Measurements from ENCODE around the gene SRRM4.

SRRM4 gene

GRCh38 chr12:119117936-119118335, 136.6 kb downstream of the SRRM4 start:
- DNase-seq (ENCODE audit: low read depth in 3 of 3), result no peak

- no peak for DNase-seq (ENCODE audit: low read depth in 3 of 3)
These were observed 137.3 kb downstream of the SRRM4 start for GRCh38 chr12:119118625-119119024.

GRCh38 chr12:119122047-119122446, 140.7 kb downstream of the SRRM4 start:
- no peak for DNase-seq (ENCODE audit: low read depth in 3 of 3)

GRCh38 chr12:119122751-119123150, 141.4 kb downstream of the SRRM4 start:
- DNase-seq (ENCODE audit: low read depth in 3 of 3), result no peak

DNA sequence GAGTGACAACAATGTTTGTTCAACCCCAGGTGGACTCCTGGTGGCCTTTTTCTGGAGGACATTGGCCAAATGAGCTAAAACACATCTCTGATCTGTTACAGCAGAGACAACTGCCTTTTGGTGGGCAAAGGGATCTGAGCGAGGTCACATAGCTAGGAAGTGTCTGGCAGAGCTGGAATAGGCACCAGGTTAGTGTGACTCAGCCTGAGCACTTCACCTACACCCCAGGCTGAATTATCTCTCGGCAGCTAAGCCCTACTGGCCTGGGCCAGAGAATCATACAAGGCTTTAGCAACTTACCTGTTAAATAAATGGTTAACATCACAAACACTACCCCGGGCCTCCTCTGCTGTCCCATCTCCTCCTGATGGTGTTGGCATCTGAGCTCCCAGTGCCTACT, 147.2 kb downstream of the SRRM4 start:
- DNase-seq (ENCODE audit: low read depth in 3 of 3), result no peak

DNA sequence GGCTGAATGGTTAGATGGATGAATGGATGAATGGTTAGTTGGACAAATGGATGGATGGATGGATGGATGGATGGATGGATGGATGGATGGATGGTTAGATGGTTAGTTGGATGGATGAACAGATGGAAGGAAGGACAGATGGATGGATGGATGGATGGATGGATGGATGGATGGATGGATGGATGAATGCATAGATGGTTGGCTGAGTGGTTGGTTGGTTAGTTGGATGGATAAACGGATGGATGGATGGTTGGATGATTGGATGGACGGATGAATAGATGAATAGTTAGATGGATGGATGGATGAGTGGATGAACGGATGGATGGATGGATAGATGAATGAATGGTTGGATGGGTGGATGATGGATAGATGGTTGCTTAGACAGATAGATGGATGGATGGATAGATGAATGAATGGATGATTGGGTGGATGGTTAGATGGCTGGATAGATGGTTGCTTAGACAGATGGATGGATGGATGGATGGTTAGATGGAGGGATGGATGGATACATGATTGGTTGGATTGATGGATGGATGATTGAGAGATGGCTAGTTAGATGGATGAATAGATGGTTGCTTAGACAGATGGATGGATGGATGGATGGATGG, 148.6 kb downstream of the SRRM4 start:
- DNase-seq (ENCODE audit: low read depth in 3 of 3), result no peak

DNA sequence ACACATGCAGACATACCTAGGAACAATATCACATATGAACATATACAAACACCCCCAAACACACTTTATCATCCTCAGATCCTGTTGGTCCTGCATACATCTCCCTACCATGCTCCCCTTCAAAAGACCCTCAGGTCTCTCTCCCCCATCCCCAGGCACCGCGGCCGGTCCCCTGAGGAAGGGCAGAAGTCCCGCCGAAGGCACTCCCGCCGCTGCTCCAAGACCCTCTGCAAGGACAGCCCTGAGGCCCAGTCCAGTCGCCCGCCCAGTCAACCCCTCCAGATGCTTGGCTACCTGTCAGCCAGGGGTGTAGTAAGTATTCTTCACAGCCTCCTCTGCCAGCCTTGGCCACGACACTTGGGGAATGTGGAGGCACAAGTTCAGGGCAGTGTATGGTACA, 149.2 kb downstream of the SRRM4 start:
- DNase-seq (ENCODE audit: low read depth in 3 of 3), result no peak

- no peak for DNase-seq (ENCODE audit: low read depth in 3 of 3)
These were observed 153.1 kb downstream of the SRRM4 start for GRCh38 chr12:119134284-119135072.

GRCh38 chr12:119136811-119137410, 155.6 kb downstream of the SRRM4 start:
- DNase-seq (ENCODE audit: low read depth in 3 of 3), result no peak

GRCh38 chr12:119139448-119139847, 158.1 kb downstream of the SRRM4 start:
- no peak for DNase-seq (ENCODE audit: low read depth in 3 of 3)

- no peak for DNase-seq (ENCODE audit: low read depth in 3 of 3)
These were observed 164.0 kb downstream of the SRRM4 start for GRCh38 chr12:119145367-119145766.

GRCh38 chr12:119147847-119148448, 166.6 kb downstream of the SRRM4 start:
- no peak for DNase-seq (ENCODE audit: low read depth in 3 of 3)

DNA sequence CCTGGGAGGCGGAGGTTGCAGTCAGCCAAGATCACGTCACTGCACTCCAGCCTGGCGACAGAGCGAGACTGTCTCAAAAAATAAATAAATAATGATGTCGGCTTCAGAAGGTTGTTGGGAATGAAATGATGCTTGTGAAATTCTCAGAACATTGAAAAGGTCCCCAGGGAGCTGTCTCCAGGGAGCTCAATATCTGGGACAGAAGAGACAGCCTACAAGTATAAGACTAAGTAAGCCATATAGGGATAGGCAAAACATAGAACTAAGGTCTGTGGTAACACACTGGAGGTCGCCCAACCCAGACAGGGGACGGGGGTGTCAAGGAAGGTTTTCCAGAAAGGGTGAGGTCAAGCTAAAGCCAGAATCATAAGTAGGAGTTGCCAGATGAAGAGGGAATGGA, 167.9 kb downstream of the SRRM4 start:
- no peak for DNase-seq (ENCODE audit: low read depth in 3 of 3)

DNA sequence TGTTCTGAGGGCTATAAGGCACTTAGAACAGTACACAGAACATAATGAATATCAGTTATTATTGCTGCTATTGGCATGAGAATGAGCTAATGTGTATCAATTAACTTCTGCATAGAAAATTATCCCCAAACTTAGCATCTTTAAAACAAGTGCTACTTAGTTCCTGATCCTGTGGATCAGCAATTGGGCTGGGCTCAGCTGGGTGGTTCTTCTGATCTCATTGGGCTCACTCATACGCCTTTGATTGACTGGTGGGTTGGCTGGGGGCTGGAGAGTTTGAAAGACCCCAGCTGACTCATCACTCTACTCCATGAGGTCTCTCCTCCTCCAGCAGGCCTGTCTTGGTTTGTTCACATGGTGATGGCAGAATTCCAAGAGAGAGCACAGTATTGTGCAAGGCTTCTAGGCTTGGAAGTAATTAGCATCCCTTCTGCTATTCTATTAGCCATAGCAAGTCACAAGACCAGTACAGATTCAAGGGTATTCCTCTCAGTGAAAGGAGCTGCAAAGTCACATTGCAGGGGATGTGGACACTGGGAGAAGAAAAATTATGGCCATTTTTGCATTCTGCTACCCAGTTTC, 170.2 kb downstream of the SRRM4 start:
- no peak for DNase-seq (ENCODE audit: low read depth in 3 of 3)

DNA sequence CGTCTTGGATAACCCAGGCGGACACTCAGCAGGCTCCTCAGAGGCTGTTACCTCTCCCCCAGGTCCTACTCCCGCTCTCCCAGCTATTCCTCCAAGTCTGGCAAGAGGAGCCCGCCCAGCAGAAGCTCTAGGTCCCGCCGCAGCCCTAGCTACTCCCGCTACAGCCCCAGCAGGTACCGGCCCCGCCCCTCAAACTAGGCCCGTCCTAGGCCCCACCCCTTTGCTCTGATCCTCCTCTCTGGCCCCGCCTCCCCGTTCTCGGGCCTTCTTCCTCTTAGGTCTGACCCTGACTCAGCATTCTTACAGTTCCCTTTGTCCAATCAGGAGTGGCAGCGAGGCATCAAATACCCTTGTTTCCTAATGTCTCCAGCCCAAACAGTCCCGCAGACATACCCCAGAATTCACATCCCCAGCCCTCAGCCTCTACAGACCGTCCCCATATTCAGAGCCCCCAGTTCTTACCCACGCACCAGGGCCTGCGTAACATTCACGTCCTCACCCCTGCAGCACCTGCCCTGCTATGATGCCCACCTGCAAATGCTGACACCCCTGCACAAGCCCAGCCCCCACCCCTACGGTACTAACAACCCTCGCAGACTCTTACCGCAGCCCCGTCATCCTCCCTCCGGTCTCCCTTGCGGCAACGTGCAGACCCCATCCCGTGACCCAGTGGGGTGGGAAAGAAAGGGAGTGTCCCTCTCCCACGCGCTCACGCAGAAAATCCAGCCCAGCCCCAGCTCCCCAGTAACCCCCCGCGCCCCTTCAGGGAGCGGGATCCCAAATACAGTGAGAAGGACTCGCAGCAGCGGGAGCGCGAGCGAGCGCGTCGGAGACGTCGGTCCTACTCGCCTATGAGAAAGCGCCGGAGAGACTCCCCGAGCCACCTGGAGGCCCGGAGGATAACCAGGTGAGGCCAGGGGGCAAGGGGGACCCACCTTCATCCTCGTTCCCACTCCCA, 172.4 kb downstream of the SRRM4 start:
- no peak for DNase-seq (ENCODE audit: low read depth in 3 of 3)

GRCh38 chr12:119154435-119154818, 173.1 kb downstream of the SRRM4 start:
- no peak for DNase-seq (ENCODE audit: low read depth in 3 of 3)

DNA sequence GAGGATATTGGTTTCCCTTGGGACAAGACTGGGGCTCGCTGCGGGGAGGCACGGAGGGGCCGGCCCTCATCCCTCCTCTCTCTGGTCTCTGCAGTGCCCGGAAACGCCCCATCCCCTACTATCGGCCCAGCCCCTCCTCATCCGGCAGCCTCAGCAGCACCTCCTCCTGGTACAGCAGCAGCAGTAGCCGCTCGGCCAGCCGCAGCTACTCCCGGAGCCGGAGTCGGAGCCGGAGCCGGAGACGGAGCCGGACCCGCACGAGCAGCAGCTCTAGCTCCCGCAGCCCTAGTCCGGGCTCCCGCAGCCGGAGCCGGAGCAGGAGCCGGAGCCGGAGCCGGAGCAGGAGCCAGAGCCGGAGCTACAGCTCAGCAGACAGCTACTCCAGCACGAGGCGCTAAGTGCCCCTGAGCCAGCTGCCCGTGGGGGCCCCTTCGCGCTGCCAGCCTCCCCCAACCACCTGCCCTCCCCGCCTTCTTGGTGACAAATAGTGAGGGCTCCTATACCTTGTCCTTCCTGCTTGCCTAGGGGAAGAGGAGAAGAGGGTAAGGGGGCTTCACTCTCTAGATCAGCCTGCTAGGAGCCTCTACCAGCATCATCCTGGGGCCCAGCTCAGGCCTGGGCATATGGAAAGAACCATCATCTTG, 175.2 kb downstream of the SRRM4 start:
- DNase-seq (ENCODE audit: low read depth in 3 of 3), result no peak

- DNase-seq (ENCODE audit: low read depth in 3 of 3), result no peak
These were observed 176.2 kb downstream of the SRRM4 start for GRCh38 chr12:119157528-119157927.

DNA sequence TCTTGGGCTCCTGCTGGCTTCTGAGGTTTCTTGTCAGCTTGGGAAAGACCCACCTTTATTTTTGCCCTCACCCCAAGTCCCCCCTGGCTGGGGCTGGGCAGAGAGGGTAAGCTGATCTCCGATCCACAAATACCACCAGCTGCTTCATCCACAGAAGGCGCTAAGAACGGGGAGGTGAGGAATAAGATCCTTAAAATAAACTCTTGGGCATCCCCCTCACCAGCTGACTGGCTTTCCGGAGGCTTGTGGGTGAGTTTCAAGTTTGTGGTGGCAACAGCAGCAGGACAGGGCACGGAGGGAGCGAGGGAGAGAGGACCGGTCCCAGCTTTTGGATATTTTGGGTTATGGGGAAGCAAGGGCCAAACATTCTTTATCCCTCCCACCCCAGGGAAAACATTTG, 176.6 kb downstream of the SRRM4 start:
- no peak for DNase-seq (ENCODE audit: low read depth in 3 of 3)

GRCh38 chr12:119158402-119158801, 177.1 kb downstream of the SRRM4 start:
- no peak for DNase-seq (ENCODE audit: low read depth in 3 of 3)

DNA sequence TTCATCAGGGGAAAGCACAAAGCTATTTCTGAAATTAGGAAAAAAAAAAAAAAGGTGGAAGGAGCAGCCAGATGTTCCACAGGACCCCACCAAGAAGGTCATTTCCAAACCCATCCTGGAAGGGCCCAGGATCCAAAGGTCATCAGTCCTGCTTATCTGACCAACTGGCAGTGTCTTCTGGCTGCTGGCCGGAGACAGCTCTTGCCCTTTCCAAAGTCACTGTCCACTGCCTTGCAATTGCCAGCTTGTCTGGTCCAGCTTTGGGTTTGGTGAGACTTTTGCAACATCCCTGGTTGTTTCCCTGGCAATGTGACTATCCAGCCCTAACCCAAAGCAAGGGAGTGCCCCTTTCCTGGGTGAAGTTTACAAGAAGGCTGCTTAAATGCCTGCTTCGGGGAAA, 178.5 kb downstream of the SRRM4 start:
- DNase-seq (ENCODE audit: low read depth in 3 of 3), result no peak

All from stimulated activated CD4-positive, alpha-beta T cell treated with anti-CD3 and anti-CD28 coated beads, TNF-alpha, amount 100 ng/mL, for 48 hours (primary cell).